AG04450 (cell line): ENCODE data around the gene CCDC157. TPM values are rescaled to one million over a fixed set of nuclear protein-coding genes. Genes with fewer than 3 reads are reported as not detected.

ENCODE experiments used
- CTCF ChIA-PET: fragments of 300-600, 350-600 bp; formaldehyde crosslinking; extraction: SDS; loops from one replicate; lab custom pipeline; 2022; ENCODE audit warnings: antibody characterized with exemption, inconsistent platforms; lab: Charles Lee
- POLR2A ChIA-PET: fragments of 350-600 bp; formaldehyde crosslinking; extraction: SDS; loops from one replicate; lab custom pipeline; 2021; ENCODE audit warnings: antibody characterized with exemption, inconsistent platforms; lab: Yijun Ruan, JAX
- DNase-seq: peaks from one replicate; pipeline ENCODE4 v3.0.0-alpha.2; 2011; ENCODE audit warnings: low read depth, low spot score
- H3K27ac ChIP-seq: one replicate; pipeline ENCODE4 v1.5.1; 2012; ENCODE audit warnings: low read depth, low read length, control low read depth
- H3K27me3 ChIP-seq: one replicate; pipeline ENCODE4 v1.6.0; 2012; ENCODE audit warnings: low read length; ENCODE audit not compliant: control insufficient read depth, insufficient read depth
- H3K4me3 ChIP-seq: 2 replicates; pipeline ENCODE4 v1.5.1; 2011; ENCODE audit warnings: mild to moderate bottlenecking, low read depth, low read length, control low read depth
- H3K9me3 ChIP-seq: 2 replicates; pipeline ENCODE4 v1.5.1; 2012; ENCODE audit warnings: low read length; ENCODE audit not compliant: control insufficient read depth, insufficient read depth
- CTCF ChIP-seq: IDR thresholded peaks from 2 replicates; pipeline ENCODE4 v1.5.1; 2011; ENCODE audit warnings: low read depth, low read length, control low read depth, inconsistent platforms
- polyA plus RNA-seq: library from polyadenylated mRNA; depleted of rRNA; stranded (reverse); fragments of >200 nt; gene quantifications from 2 replicates; pipeline ENCODE4 v1.2.3, GENCODE V29; 2011

The CCDC157 gene
- polyA plus RNA-seq, 1 experiment: 1.6 TPM

GRCh38 chr22:30371321-30371720 lies 14.5 kb downstream of the CCDC157 start:
- no peaks in the 10 kb centered on the region for H3K27me3 ChIP-seq
- no peaks in the 10 kb centered on the region for H3K9me3 ChIP-seq
- POLR2A ChIA-PET: no interaction called here
- no peak for DNase-seq
- TF ChIP-seq CTCF: no peak
- CTCF ChIA-PET: interaction anchor here (0.6 kb wide), 1 partner anchor 12 kb away, joined by 3 read pairs; no protein-coding TSS in a partner anchor
- H3K27ac ChIP-seq: no peak overlapping the region
- H3K4me3 ChIP-seq: no peak overlapping the region

GRCh38 chr22:30371981-30372380 lies 15.2 kb downstream of the CCDC157 start:
- ChIA-PET POLR2A (interaction anchor here (0.6 kb wide), 1 partner anchor 427 kb away, joined by 5 read pairs; no protein-coding TSS in a partner anchor), CTCF (interaction anchor here (0.6 kb wide), 1 partner anchor 13 kb away, joined by 3 read pairs; no protein-coding TSS in a partner anchor)
- no peak for DNase-seq
- no peaks in the 10 kb centered on the region for H3K27me3 ChIP-seq
- no peaks in the 10 kb centered on the region for H3K9me3 ChIP-seq
- no peak overlapping the region for H3K4me3 ChIP-seq
- TF ChIP-seq CTCF: no peak
- H3K27ac ChIP-seq: no peak overlapping the region

GRCh38 chr22:30372915-30373314 lies 16.1 kb downstream of the CCDC157 start:
- no peaks in the 10 kb centered on the region for H3K9me3 ChIP-seq
- no peak overlapping the region for H3K4me3 ChIP-seq
- no peak for DNase-seq
- no peak for TF ChIP-seq CTCF
- no peaks in the 10 kb centered on the region for H3K27me3 ChIP-seq
- ChIA-PET CTCF (interaction anchor here (1.0 kb wide), 1 partner anchor 14 kb away, joined by 4 read pairs; the partner anchor contains the start of gene RNF215), POLR2A (interaction anchor here (0.6 kb wide), 1 partner anchor 426 kb away, joined by 5 read pairs; no protein-coding TSS in a partner anchor)
- H3K27ac ChIP-seq: no peak overlapping the region

- no peaks in the 10 kb centered on the region for H3K9me3 ChIP-seq
- POLR2A ChIA-PET: interaction anchor here (1.5 kb wide), 1 partner anchor 17 kb away, joined by 5 read pairs; the partner anchor contains the start of genes CCDC157 and SF3A1
- no peaks in the 10 kb centered on the region for H3K27me3 ChIP-seq
- H3K27ac ChIP-seq: no peak overlapping the region
- no peak overlapping the region for H3K4me3 ChIP-seq
- no peak for TF ChIP-seq CTCF
- DNase-seq: no peak
- CTCF ChIA-PET: interaction anchor here (1.0 to 1.9 kb wide), 2 partner anchors 14 kb away, joined by 4 to 8 read pairs; partner anchors contain the start of gene RNF215
Measured at GRCh38 chr22:30373331-30374325, 16.8 kb downstream of the CCDC157 start.
